GM12878 (cell line): ENCODE results near the gene EIF3B.

ENCODE experiments used
- ATF3 ChIP-seq: IDR thresholded peaks from 2 replicates; pipeline ENCODE4 v1.6.1; 2011; ENCODE audit warnings: low read depth, mild to moderate bottlenecking, low read length, moderate library complexity, borderline replicate concordance; ENCODE audit errors: extremely low read depth
- CBFB ChIP-seq: IDR thresholded peaks from 2 replicates; pipeline ENCODE4 v1.6.1; 2016; ENCODE audit warnings: antibody characterized with exemption, low read depth
- CTCF ChIP-seq, 3 experiments: IDR thresholded peaks in 2 of 3; conservative IDR thresholded peaks in 1 of 3; 2 replicates each; pipeline ENCODE4 v1.5.1; 2011; ENCODE audit warnings: low read depth in 3 of 3, low read length in 3 of 3, mild to moderate bottlenecking in 3 of 3, control low read depth in 2 of 3, moderate library complexity in 2 of 3, inconsistent platforms in 1 of 3, mixed read lengths in 1 of 3; ENCODE audit not compliant: control insufficient read depth in 2 of 3, insufficient read depth in 1 of 3; ENCODE audit errors: extremely low read depth in 1 of 3
- ELK1 ChIP-seq: IDR thresholded peaks from 2 replicates; pipeline ENCODE4 v1.6.1; 2012; ENCODE audit warnings: low read depth, low read length, improper control_type of control experiment
- IRF3 ChIP-seq: fragments of 450-650 bp; IDR thresholded peaks from 2 replicates; pipeline ENCODE4 v1.6.1; 2014; ENCODE audit warnings: mild to moderate bottlenecking
- PBX3 ChIP-seq: IDR thresholded peaks from 2 replicates; pipeline ENCODE4 v1.6.1; 2011; ENCODE audit warnings: mild to moderate bottlenecking, low read depth, low read length, moderate library complexity; ENCODE audit not compliant: insufficient replicate concordance
- PML ChIP-seq: IDR thresholded peaks from 2 replicates; pipeline ENCODE4 v1.6.1; 2012; ENCODE audit warnings: low read length, inconsistent platforms
- POLR2A ChIP-seq: IDR thresholded peaks from 2 replicates; pipeline ENCODE4 v1.6.1; 2011; ENCODE audit warnings: low read depth, mild to moderate bottlenecking, low read length
- POLR2AphosphoS5 ChIP-seq: IDR thresholded peaks from 2 replicates; pipeline ENCODE4 v1.6.1; 2011; ENCODE audit warnings: mild to moderate bottlenecking, low read length, inconsistent platforms
- ZBED1 ChIP-seq: IDR thresholded peaks from 2 replicates; pipeline ENCODE4 v1.6.1; 2016; ENCODE audit warnings: borderline replicate concordance

GRCh38 chr7:2420216-2420933 lies 65.7 kb downstream of the EIF3B start:
- TF ChIP-seq PBX3 (no peak), PML (no peak), POLR2A (no peak), ELK1 (no peak), POLR2AphosphoS5 (no peak), ZBED1 (no peak), CTCF (IDR thresholded peaks at IDR 0.05 in 2 of 3, conservative IDR thresholded peaks at IDR 0.05 in 1 of 3; ENCODE audit: control insufficient read depth in 2 of 3, extremely low read depth in 1 of 3, insufficient read depth in 1 of 3, low read depth in 3 of 3, low read length in 3 of 3) (no peak), ATF3 (no peak), CBFB (no peak), IRF3 (no peak)
